Measurements from ENCODE around the gene SLC1A2. TPM values are rescaled to one million over a fixed set of nuclear protein-coding genes. Genes with fewer than 3 reads are reported as not detected.

Gene SLC1A2
- total RNA-seq, 4 donors from 2014 or later: 1.0 to 3.4 (median 2.0) TPM

DNA sequence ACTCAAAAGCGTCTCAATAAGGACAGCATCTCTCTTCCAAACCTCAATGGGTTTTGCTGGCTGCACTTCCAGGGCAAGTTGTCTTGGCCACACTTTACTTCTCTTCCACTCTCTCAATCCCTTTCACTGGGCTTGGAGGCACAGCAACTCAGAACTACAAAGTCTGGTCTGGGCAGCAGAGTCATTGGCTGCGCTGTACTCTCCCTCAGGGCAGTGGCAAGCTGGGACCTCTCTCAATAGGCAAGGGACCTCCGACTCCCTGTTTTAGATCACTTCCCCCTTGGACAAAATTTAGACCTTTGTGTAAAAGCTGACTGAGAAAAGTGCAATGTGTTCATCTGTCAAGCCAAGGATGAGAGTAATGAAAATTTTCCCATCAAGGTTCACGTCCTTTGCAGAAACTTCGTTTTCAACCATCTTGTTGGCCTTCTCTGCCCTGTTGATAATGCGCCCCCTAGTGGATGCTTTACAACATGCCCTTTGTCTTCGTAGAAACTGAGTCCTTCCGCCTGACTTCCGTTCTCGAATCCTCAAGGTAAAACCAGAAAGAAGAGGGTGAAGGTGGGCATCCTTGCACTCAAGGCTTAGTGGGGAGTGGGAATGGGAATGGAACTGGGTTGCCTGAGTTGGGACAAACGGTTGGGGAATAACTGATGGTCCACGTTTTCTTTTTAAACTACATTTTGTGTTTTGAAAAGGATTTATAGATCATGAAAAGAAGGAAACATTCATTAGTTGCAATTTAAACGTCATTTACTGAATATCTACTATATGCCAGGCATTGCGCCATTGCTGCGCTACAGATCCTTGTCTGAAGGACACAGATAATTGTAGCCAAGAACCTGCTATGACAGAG lies 181.3 kb downstream of the SLC1A2 start:
- no peak for DNase-seq (ENCODE audit: low spot score in 2 of 2)
- Histone ChIP-seq H3K4me3 (no peak overlapping the region), H3K36me3 (no peaks in the 10 kb centered on the region), H3K9me3 (no peaks in the 10 kb centered on the region), H3K4me1 (peaks cover 30% of the 10 kb centered on the region), H3K27me3 (no peaks in the 10 kb centered on the region), H3K27ac (peak overlapping the region; percentile 70)
- no peak for TF ChIP-seq POLR2AphosphoS5 (IDR thresholded peaks at IDR 0.05)
- TF ChIP-seq, protein P1, sequence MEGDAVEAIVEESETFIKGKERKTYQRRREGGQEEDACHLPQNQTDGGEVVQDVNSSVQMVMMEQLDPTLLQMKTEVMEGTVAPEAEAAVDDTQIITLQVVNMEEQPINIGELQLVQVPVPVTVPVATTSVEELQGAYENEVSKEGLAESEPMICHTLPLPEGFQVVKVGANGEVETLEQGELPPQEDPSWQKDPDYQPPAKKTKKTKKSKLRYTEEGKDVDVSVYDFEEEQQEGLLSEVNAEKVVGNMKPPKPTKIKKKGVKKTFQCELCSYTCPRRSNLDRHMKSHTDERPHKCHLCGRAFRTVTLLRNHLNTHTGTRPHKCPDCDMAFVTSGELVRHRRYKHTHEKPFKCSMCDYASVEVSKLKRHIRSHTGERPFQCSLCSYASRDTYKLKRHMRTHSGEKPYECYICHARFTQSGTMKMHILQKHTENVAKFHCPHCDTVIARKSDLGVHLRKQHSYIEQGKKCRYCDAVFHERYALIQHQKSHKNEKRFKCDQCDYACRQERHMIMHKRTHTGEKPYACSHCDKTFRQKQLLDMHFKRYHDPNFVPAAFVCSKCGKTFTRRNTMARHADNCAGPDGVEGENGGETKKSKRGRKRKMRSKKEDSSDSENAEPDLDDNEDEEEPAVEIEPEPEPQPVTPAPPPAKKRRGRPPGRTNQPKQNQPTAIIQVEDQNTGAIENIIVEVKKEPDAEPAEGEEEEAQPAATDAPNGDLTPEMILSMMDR (IDR thresholded peaks at IDR 0.05): peak; percentile 34 to 50
- no peak for TF ChIP-seq EP300 (IDR thresholded peaks at IDR 0.05)
- 61% methylated on average over 15 of the region's 15 CpGs for WGBS

DNA sequence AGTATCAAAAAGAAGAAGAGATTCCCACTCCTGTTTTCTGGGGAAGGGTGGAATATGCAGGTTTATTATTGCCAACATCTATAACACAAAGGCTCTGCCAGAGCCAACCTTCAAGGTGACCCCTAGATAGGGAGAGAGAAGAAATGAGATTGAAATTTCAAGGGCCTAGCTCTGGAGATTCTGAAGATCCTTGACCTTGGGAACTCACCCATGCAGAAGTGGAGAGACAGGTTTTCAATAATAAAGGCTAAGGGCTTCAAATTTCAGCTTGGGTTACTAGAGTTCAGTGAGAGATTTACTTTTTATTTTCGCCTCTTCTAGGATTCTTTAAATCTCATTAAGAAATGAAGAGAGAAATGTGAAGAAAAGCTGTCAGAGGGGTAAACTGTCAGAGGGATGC lies 182.0 kb downstream of the SLC1A2 start:
- no peak for DNase-seq (ENCODE audit: low spot score in 2 of 2)

DNA sequence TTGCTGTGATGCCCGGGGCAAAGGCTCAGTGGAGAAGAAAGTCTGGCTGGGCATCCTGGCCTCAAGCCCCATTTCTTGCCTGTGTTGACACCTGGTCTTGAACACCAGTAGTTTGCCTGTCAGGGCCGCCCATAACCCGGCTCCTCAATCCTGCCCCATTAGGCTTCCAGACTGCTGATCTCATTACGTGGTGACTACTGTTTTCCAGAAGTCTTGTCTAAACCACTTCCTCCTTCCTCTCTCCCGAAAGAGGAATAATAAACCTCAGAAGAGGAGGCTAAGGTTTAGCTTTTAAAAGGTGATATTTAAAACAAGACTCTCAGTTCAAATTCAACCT lies 182.7 kb downstream of the SLC1A2 start:
- WGBS: 47% methylated on average over 5 of the region's 5 CpGs
- no peaks in the 10 kb centered on the region for H3K9me3 ChIP-seq
- DNase-seq (ENCODE audit: low spot score in 2 of 2): no peak
- peak overlapping the region; percentile 70 for H3K27ac ChIP-seq
- H3K36me3 ChIP-seq: no peaks in the 10 kb centered on the region
- TF ChIP-seq POLR2A (IDR thresholded peaks at IDR 0.05): no peak
- no peak for TF ChIP-seq EP300 (IDR thresholded peaks at IDR 0.05)
- TF ChIP-seq, protein P1 (IDR thresholded peaks at IDR 0.05): no peak
- TF ChIP-seq POLR2AphosphoS5 (IDR thresholded peaks at IDR 0.05): no peak
- no peaks in the 10 kb centered on the region for H3K27me3 ChIP-seq
- H3K4me1 ChIP-seq: peaks cover 30% of the 10 kb centered on the region
- H3K4me3 ChIP-seq: no peak overlapping the region

More for the DNA sequence above, 182.0 kb downstream of the SLC1A2 start:
- H3K4me3 ChIP-seq: no peak overlapping the region
- H3K36me3 ChIP-seq: no peaks in the 10 kb centered on the region
- H3K27ac ChIP-seq: peak overlapping the region; percentile 70
- WGBS: 66% methylated on average over 1 of the region's 1 CpG
- TF ChIP-seq POLR2A (IDR thresholded peaks at IDR 0.05) (no peak), POLR2AphosphoS5 (IDR thresholded peaks at IDR 0.05) (no peak), EP300 (IDR thresholded peaks at IDR 0.05) (no peak)
- TF ChIP-seq, protein P1 (IDR thresholded peaks at IDR 0.05): no peak
- peaks cover 30% of the 10 kb centered on the region for H3K4me1 ChIP-seq
- no peaks in the 10 kb centered on the region for H3K9me3 ChIP-seq
- H3K27me3 ChIP-seq: no peaks in the 10 kb centered on the region

DNA sequence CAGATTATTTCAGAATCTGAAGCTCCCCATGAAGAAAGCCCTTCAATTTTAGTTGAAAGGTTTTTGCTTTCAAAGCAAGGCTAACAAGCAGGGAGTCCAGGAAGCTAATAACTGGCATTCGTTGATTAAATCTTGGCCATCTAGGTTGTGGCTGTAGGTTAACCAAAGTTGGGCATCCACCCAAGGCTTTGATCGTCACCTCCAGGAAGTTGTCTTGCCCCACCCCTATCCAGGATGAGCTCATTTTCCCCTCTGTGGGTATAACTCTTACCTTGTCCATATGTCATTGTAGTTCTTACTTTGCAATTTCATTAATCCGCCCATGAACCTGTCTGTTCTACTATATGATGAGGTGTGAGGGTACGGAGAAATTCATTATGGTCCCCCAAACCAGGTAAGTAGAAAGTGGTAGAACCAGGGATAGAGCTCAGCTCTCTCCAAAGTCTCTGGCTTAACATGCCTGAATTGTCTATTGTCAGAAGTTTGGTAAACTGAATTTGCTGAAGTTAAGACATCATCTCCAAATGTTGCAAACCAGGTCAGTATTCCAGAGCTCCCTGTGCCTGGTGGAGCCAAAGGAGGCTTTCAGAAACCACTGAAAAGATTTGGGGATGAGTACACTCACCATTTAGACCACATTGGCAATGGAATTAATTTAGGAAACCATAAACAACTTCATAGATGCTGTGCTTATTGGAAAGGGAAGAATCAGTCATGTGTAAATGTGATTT lies 183.3 kb downstream of the SLC1A2 start:
- H3K27me3 ChIP-seq: no peaks in the 10 kb centered on the region
- peaks cover 4% of the 10 kb centered on the region for H3K36me3 ChIP-seq
- H3K4me1 ChIP-seq: peaks cover 30% of the 10 kb centered on the region
- TF ChIP-seq EP300 (IDR thresholded peaks at IDR 0.05): no peak
- TF ChIP-seq, protein P1 (IDR thresholded peaks at IDR 0.05): no peak
- H3K4me3 ChIP-seq: no peak overlapping the region
- H3K9me3 ChIP-seq: no peaks in the 10 kb centered on the region
- H3K27ac ChIP-seq: peak overlapping the region; percentile 70
- WGBS: 66% methylated on average over 4 of the region's 4 CpGs
- DNase-seq (ENCODE audit: low spot score in 2 of 2): no peak

DNA sequence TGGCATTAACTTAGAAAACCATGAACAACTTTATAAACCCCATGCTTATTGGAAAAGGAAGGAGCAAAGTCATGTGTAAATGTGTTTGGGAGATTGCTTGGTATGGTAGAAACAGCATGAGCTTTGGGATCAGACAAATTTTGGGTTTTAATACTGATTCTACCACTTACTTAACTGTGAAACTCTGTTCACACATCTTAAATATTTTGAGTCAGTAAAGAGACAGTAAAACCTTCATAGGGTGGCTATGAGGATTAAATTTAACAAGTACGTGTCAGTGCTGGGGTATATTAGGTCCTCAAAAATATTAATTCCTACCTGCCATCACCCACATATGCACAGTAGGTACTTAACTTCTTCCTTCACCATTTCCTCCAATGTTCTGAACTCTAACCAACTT lies 183.9 kb downstream of the SLC1A2 start:
- H3K27ac ChIP-seq: no peak overlapping the region
- H3K4me3 ChIP-seq: no peak overlapping the region
- WGBS: 0% methylated on average over 1 of the region's 1 CpG
- no peaks in the 10 kb centered on the region for H3K9me3 ChIP-seq
- peaks cover 30% of the 10 kb centered on the region for H3K4me1 ChIP-seq
- H3K36me3 ChIP-seq: peaks cover 10% of the 10 kb centered on the region
- TF ChIP-seq POLR2AphosphoS5 (IDR thresholded peaks at IDR 0.05) (no peak), POLR2A (IDR thresholded peaks at IDR 0.05) (no peak), EP300 (IDR thresholded peaks at IDR 0.05) (no peak)
- TF ChIP-seq, protein P1 (IDR thresholded peaks at IDR 0.05): no peak
- no peaks in the 10 kb centered on the region for H3K27me3 ChIP-seq
- DNase-seq (ENCODE audit: low spot score in 2 of 2): no peak
